ENCODE data around the gene WWC1.

Gene WWC1

GRCh38 chr5:168407211-168407610 is 115.8 kb downstream of the WWC1 start:
- DNase-seq (ENCODE audit: low read depth in 2 of 2, low spot score in 1 of 2), result no peak

GRCh38 chr5:168408561-168409305 is 117.3 kb downstream of the WWC1 start:
- no peak for DNase-seq (ENCODE audit: low read depth in 2 of 2, low spot score in 1 of 2)

GRCh38 chr5:168409591-168410458 is 118.4 kb downstream of the WWC1 start:
- no peak for DNase-seq (ENCODE audit: low read depth in 2 of 2, low spot score in 1 of 2)

GRCh38 chr5:168411871-168412270 is 120.4 kb downstream of the WWC1 start:
- no peak for DNase-seq (ENCODE audit: low read depth in 2 of 2, low spot score in 1 of 2)

GRCh38 chr5:168413062-168413461 is 121.6 kb downstream of the WWC1 start:
- no peak for DNase-seq (ENCODE audit: low read depth in 2 of 2, low spot score in 1 of 2)

- DNase-seq (ENCODE audit: low read depth in 2 of 2, low spot score in 1 of 2), result no peak
These were observed 122.2 kb downstream of the WWC1 start for GRCh38 chr5:168413596-168413995.

GRCh38 chr5:168415401-168415800 is 124.0 kb downstream of the WWC1 start:
- DNase-seq (ENCODE audit: low read depth in 2 of 2, low spot score in 1 of 2), result no peak

- DNase-seq (ENCODE audit: low read depth in 2 of 2, low spot score in 1 of 2), result no peak
These were observed 124.5 kb downstream of the WWC1 start for GRCh38 chr5:168415971-168416370.

- no peak for DNase-seq (ENCODE audit: low read depth in 2 of 2, low spot score in 1 of 2)
These were observed 126.4 kb downstream of the WWC1 start for GRCh38 chr5:168417731-168418429.

- no peak for DNase-seq (ENCODE audit: low read depth in 2 of 2, low spot score in 1 of 2)
These were observed 129.0 kb downstream of the WWC1 start for GRCh38 chr5:168420461-168420860.

- no peak for DNase-seq (ENCODE audit: low read depth in 2 of 2, low spot score in 1 of 2)
These were observed 131.0 kb downstream of the WWC1 start for GRCh38 chr5:168422431-168422830.

- no peak for DNase-seq (ENCODE audit: low read depth in 2 of 2, low spot score in 1 of 2)
These were observed 132.0 kb downstream of the WWC1 start for GRCh38 chr5:168423478-168423877.

- no peak for DNase-seq (ENCODE audit: low read depth in 2 of 2, low spot score in 1 of 2)
These were observed 132.5 kb downstream of the WWC1 start for GRCh38 chr5:168423971-168424370.

- DNase-seq (ENCODE audit: low read depth in 2 of 2, low spot score in 1 of 2), result no peak
These were observed 133.3 kb downstream of the WWC1 start for GRCh38 chr5:168424594-168425323.

- DNase-seq (ENCODE audit: low read depth in 2 of 2, low spot score in 1 of 2), result no peak
These were observed 134.8 kb downstream of the WWC1 start for GRCh38 chr5:168426007-168426863.

- no peak for DNase-seq (ENCODE audit: low read depth in 2 of 2, low spot score in 1 of 2)
These were observed 135.4 kb downstream of the WWC1 start for GRCh38 chr5:168426864-168427172.

- DNase-seq (ENCODE audit: low read depth in 2 of 2, low spot score in 1 of 2), result no peak
These were observed 135.8 kb downstream of the WWC1 start for GRCh38 chr5:168427224-168427623.

- DNase-seq (ENCODE audit: low read depth in 2 of 2, low spot score in 1 of 2), result no peak
These were observed 137.1 kb downstream of the WWC1 start for GRCh38 chr5:168428552-168428951.

GRCh38 chr5:168430296-168430695 is 138.9 kb downstream of the WWC1 start:
- DNase-seq (ENCODE audit: low read depth in 2 of 2, low spot score in 1 of 2), result no peak

- no peak for DNase-seq (ENCODE audit: low read depth in 2 of 2, low spot score in 1 of 2)
These were observed 141.5 kb downstream of the WWC1 start for GRCh38 chr5:168432903-168433302.
